Kidney capillary endothelial cell (primary cell): ENCODE results near the gene SLC22A7.

ENCODE experiments used
- DNase-seq: peaks from one replicate; pipeline ENCODE4 v3.0.0-alpha.2; 2018; ENCODE audit warnings: low spot score

The SLC22A7 gene, protein sequence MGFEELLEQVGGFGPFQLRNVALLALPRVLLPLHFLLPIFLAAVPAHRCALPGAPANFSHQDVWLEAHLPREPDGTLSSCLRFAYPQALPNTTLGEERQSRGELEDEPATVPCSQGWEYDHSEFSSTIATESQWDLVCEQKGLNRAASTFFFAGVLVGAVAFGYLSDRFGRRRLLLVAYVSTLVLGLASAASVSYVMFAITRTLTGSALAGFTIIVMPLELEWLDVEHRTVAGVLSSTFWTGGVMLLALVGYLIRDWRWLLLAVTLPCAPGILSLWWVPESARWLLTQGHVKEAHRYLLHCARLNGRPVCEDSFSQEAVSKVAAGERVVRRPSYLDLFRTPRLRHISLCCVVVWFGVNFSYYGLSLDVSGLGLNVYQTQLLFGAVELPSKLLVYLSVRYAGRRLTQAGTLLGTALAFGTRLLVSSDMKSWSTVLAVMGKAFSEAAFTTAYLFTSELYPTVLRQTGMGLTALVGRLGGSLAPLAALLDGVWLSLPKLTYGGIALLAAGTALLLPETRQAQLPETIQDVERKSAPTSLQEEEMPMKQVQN

DNA sequence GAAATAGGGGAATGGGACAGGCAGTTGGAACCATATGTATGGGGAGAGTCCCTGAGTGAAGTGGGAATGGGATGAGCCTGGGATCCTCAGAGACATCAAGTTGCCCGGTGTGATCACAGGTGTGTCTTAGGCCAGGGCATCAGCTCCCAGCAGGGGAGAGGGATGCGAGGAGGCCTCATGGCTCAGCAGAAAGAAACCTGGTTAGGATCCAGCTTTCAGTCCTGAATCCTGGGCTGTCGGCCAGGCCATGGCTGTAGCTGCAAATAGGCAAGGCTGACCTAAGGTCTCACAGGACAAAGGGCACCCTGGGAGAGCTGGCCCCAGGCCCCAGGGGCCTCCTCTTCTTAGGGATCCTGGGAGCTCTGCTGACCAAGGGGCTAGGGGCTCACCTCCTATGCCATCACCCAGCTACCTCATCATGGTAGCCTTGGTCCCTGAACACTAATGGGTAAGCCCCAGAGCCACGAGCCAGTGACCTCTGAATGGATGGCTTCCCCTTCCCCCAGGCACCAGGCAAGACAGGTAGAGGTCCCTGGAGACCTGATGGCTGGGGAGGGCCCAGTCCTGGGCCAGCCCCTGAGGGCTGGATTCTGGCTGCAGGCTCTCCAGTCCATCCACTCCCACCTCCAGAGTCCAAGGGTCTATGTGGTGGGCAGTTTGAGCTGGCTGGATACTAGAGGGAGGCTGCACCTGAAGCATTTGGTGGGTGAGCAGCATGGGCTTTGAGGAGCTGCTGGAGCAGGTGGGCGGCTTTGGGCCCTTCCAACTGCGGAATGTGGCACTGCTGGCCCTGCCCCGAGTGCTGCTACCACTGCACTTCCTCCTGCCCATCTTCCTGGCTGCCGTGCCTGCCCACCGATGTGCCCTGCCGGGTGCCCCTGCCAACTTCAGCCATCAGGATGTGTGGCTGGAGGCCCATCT, at the start of gene SLC22A7:
Gene SLC22A7 (plus strand): TSS at position 617 of the 921 bp plus-strand sequence. CDS start 99 bp downstream, at position 716.
- DNase-seq, result no peak

DNA sequence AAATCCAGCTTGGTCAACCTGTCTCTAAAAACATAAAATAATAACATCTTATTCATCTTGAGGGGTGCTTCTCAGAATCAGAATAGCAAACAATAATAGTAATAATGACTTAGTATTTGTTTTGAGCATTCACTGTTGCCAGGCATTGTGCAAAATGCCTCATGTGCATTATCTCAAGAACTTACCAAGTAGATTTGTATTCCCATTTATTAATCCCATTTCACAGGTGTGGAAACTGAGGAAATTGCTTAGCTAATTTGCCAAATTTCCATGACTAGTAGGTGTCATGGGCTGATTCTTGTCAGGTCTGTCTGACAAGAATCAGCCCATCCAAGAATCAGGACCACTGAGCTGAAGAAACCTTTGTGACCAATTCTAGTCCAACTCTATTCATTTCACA, 49.3 kb upstream of the SLC22A7 start:
- no peak for DNase-seq

DNA sequence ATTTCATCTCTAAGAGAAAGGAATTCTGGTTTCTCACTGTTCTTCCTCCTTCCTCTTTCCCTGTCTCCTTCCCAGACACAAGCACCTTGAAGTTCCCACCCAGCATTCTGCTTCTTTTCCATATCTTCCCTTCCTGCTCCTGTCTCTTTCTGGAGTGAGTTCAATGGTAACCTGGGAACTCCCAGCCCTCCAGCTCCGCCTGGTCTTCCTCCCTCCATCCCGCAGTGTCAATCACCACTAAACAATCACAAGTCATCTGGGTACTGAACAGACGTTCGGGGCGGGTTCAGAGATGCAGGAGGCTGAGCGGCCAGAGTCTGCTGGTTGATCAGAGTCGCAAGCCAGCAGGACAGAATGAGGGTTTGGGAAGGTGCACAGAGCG, 47.1 kb upstream of the SLC22A7 start:
- DNase-seq, result no peak

DNA sequence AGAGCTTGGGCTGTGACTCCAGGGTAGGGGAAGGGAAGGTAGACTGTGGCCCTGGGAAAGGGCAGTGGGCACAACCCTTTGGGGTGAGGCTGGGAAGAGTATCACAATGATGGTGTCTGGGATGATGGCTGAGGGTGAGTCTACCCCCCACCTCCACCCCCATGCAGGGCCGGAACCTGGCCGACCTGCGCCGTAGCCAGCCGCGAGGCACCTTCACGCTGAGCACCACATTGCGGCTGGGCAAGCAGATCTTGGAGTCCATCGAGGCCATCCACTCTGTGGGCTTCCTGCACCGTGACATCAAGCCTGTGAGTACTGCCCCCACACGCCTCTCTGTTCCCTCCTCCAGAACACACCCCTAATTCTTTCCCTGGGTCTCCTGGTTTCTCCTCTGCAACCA, 44.7 kb upstream of the SLC22A7 start:
- DNase-seq, result no peak

DNA sequence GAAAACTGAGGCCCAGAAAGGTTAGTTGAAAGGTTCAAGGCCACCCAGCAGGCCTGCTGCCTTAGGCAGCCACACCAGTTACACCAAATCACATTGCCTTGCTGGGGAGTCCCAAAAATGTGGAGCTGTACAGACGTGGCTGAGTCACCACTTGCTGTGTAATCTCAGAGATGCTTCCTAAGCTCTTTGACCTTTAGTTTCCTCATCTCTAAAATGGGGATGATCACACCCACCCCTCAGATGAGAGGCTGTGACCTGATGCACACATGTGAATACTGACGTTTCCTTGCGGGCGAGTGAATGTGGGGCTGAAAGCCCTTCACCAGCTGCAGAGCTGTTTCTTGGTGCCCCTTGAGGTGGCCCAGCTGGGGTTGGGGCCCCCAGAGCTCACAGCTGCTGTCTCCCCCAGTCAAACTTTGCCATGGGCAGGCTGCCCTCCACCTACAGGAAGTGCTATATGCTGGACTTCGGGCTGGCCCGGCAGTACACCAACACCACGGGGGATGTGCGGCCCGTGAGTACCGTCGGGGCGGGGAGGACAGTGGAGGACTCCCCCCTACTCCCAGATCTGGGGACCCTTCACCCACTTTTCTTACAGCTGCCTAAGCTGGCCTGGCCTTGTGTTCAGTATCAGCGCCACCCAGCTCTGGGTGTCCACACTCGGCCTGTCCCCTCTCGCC, 43.8 kb upstream of the SLC22A7 start:
- DNase-seq, result no peak

DNA sequence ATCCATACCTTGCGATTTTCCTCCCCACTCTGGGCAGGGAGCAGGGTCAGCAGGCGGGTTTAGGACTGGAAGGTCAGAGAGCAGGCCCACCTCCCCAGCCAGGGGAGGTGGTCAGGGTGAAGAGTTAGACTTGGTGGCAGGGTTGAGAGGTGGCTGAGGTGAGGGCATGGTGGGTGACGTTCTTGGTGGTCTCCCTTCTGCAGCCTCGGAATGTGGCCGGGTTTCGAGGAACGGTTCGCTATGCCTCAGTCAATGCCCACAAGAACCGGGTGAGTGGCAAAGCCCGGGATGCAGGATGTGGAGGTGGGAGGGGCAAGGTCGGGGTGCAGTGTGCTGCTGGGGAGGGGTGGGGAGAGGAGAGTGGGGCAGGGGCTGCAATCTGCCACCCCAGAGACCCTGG, 43.2 kb upstream of the SLC22A7 start:
- no peak for DNase-seq

DNA sequence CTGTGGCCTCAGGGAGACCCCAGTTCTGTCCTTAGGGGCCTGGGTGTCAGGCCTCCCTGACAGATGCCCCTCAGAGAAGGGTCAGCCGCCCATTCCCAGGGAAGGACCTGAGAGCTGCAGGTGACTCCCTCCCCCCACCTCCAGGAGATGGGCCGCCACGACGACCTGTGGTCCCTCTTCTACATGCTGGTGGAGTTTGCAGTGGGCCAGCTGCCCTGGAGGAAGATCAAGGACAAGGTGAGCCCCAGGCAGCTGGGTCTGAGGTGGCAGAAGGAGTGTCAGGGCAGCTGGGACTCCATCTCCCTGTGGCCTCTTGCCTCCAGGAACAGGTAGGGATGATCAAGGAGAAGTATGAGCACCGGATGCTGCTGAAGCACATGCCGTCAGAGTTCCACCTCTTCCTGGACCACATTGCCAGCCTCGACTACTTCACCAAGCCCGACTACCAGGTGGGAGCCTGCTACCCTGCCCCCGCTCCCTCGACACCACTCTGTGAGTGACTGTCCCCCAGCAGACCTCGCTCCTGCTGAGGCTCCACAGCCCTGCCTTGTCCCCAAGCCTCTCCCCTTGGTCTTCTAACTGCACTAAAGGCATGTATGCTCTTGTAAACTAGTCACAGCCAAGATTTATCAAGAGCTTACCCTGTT, 42.5 kb upstream of the SLC22A7 start:
- DNase-seq, result no peak

DNA sequence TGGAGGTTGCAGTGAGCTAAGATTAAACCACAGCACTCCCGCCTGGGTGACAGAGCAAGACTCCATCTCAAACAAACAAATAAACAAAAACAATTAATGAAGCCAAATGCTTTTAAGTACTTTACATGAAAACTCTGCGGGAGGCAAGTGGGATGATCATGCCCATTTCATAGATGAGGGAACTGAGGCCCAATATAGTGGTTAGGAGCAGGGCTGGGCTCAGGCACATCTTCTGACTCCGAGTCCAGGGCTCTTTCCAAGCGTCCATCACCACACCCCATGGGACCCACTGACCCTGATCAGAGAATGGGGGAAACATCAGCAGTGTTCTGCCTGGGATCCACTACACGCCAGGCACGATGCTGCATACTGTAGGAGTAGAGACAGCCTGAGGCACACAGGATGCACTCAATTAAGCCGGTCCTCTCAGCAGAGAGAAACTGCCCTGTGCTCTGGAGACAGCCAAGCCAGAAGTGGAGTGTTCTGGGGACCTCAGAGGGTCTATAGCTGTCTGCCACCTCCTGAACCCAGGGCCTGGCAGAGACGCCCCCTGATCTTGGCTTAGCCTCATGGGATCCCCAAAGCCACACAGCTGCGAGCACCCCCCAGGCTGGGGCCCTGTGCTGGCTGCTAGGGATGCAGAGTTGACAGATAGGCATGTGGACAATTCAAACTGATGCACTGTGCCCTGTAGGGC, 41.2 kb upstream of the SLC22A7 start:
- no peak for DNase-seq

DNA sequence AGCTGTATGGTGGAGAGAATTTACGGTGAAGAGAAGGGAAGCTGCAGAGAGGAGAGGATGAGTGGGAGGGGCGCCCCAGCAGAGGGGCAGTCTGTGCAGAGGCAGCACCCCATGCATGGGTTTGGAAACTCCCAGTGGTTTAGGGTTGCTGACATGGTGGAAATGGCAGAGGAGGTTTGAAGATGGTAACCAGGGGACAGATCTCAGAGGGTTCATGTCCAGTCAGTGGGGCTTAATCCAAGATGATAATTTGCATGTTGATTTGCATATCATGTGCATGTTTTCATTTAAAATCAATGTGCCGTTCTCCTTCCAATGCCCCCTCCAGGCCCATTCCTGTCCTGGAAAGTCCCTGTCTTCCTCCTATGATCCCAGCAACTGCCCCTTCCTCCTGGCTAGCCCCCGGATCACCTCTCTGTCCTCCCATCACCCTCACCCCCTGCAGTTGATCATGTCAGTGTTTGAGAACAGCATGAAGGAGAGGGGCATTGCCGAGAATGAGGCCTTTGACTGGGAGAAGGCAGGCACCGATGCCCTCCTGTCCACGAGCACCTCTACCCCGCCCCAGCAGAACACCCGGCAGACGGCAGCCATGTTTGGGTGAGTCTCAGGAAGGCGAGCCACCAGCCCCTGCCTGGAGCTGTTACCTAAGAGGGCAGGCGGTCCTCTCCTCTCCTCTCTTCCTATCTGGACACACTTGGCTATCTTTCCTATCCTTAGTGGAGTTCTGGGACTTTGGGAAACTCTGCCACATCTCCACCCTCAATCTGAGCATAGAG, 40.5 kb upstream of the SLC22A7 start:
- no peak for DNase-seq

DNA sequence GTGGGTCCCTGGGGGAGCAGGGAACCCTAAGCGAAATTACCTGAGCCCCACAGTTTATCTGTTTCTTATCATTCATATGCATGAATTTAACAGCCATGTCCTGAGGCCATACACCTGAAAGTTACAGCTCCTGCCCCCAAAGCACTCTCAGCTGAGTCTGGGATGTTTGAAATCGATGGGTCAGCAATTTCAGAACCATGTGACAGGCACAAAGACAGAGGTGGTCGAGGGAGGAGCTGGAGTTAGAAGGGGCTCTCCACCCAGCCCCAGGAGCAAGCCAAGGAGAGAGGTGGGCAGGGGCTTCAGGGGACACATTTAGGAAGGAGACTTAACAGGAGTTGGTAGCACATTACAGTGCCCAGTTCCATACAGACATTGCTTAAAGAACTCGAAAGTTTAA, 39.9 kb upstream of the SLC22A7 start:
- DNase-seq, result no peak

DNA sequence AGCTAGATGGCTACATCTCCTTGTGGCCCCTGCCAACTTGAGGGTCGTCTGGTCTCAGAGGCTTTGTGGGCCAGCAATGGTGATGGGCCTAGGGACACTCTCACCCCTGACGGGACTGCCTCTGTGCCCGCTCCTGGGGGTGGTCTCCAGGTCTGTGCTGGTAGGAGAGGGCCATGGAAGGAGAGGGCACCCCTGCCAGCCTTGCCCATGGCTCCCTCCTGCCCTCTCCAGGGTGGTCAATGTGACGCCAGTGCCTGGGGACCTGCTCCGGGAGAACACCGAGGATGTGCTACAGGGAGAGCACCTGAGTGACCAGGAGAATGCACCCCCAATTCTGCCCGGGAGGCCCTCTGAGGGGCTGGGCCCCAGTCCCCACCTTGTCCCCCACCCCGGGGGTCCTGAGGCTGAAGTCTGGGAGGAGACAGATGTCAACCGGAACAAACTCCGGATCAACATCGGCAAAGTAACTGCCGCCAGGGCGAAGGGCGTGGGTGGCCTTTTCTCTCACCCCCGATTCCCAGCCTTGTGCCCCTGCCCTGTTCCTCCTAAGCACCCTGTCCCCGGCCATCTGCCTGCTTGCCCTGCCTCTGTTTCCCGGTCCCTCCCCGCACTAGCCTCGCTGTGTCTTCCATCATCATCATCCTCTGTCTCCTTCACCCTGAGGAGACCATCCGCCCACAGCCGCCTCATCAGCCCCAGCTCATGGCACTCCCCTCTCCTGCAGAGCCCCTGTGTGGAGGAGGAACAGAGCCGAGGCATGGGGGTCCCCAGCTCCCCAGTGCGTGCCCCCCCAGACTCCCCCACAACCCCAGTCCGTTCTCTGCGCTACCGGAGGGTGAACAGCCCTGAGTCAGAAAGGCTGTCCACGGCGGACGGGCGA, 39.0 kb upstream of the SLC22A7 start:
- DNase-seq, result no peak

DNA sequence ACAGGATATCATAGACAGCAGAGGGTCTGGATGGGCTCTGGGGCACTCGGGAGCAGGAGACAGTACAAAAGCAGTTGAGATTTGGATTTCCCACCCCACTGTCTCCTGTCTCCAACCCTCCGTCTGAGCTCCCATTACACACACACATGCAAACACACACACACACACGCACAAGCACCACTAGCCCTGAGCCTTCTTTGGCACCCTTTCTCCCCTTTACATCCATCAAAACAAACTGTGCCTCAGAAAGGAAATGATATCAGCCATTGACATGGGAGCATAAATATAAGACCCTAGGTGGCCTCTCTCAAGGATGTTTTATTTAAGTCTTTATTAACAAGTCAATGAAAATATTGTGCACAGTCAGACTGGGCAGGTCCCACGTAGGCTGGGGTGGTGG, 37.3 kb upstream of the SLC22A7 start:
- DNase-seq, result no peak

DNA sequence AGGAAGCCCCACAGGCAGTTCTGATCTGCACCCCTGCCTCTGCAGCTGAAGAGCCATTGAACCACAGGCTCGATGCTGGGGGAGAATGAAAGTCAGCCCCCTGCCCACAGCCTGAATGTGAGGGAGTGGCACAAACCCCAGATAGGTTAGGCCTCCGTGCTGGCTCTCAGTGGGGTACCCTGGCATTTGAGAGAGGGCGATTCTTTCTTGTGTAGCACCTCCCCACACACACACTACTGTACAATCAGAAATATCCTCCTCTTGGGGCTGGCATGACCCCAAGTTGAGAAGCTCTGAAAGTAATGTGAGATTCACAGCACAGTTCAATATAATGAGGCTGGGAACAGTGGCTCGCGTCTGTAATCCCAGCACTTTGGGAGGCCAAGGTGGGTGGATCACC, 36.9 kb upstream of the SLC22A7 start:
- DNase-seq, result no peak

DNA sequence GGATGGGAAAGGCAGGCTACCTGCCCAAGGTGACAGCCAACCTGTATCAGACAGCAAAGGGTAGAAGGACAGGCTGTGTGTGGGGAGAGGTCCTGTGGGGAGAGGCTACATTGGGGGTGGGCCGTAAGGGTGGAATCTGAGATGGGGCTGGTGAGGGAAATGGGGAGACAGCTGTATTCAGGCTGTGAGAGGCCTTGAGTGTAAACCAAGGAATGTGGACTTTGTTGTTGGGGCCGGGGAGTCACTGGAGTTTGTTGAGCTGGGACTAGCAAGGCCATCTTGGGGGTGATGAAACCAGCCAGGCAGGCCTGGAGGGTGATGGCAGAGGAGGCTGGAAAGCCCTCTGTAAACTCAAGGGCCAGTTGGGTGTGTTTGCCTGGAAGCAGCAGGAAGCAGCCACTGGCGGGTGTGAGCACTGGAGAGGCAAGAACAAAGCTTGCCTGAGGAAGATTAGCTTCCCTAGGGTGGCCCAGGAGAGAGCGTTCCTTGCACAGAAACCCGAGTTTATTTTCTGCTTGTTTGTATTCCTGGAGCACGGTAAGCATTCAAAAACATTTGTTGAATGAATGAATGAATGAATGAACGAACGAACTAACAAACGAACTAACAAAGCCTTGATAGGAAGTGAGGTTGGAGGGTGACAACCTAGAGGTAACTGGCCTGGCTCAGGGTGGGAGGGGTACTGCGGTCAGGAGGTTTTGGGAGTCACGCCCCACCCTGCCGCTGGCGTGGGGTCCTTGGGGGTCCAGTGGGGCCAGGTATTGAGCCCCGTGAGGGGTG, 35.9 kb upstream of the SLC22A7 start:
- DNase-seq, result no peak

DNA sequence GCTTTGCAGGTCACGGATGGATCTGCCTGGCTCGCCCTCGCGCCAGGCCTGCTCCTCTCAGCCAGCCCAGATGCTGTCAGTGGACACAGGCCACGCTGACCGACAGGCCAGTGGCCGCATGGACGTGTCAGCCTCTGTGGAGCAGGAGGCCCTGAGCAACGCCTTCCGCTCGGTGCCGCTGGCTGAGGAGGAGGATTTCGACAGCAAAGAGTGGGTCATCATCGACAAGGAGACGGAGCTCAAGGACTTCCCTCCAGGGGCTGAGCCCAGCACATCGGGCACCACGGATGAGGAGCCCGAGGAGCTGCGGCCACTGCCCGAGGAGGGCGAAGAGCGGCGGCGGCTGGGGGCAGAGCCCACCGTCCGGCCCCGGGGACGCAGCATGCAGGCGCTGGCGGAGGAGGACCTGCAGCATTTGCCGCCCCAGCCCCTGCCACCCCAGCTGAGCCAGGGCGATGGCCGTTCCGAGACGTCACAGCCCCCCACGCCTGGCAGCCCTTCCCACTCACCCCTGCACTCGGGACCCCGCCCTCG, 35.2 kb upstream of the SLC22A7 start:
- no peak for DNase-seq

DNA sequence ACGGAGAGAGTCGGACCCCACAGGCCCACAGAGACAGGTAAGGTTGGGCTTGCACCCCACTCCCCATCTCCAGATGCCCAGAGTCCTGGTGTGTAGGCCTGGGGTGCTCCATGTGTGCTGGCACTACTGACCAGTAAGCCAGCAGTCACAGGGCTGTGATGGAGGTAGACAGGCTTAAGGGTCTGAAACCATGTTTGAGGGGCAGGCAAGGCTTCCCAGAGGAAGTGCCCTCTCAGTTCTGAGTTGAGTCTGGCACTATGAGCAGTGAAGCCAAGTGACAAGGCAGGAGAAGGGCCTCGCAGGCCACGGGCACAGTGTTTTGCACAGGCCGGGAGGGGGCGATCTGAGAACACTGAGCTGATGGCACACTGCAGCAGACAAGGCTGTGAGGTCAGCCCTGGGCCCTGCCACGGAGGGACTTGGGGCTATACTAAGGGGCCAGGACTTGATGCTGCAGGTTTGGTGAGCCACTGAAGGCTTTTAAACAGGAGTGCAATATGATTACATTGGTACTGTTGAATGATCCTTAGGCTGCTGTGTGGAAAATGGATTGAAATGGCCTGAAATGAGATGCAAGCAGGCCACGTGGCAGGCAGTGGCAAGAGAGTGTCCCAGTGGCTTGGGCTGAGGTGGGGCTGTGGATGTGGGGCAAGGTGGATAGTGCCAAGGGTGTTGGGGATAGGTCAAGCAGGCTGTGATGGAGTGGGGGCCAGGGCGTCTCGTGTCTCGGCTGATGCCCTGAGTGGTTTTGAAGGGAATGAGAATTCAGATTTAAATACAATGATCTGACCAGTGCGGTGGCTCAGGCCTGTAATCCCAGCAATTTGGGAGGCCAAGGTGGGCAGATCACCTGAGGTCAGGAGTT, 34.5 kb upstream of the SLC22A7 start:
- peak; percentile 53 for DNase-seq

DNA sequence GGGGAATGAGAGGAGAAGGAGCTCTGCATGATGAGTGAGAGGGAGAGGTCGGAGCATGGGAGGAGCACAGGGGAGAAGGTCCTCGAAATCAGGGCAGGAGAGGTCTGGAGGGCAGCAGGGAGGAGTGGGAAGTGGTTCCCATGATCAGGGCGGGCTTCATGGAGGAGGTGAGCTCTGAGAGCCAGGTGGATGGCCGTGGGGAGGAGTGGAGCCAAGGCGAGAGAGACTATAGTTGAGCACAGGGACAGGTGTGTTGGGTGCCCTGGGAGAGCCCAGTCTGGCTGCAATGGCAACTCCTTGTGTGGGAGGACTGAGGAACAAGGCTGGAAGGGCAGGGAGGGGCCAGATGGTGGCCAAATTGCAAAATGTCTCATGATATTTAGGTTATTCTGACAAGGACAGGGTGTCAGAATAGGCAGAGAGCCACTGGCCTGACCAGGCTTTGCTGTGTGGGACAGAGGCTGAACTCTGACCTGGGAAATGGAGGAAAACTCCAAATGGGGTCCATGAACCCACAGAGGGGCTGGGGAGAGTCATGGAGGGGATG, 33.4 kb upstream of the SLC22A7 start:
- DNase-seq, result no peak
